Pancreas (tissue), 10 donors: Measurements from ENCODE around the gene DGUOK. TPM values are rescaled to one million over a fixed set of nuclear protein-coding genes. Genes with fewer than 3 reads are reported as not detected.
A peak's percentile ranks its signal among the peaks of the same experiment; 100 is the strongest.

Experiments
- ATAC-seq, 4 donors: fragments of 200-7000 bp; cut with Tn5 transposase; one replicate each; pipeline versions ENCODE4 v1.8.0 to v1.9.1; 2020; ENCODE audit warnings: mild to moderate bottlenecking in 4 of 4, moderate library complexity in 4 of 4
- DNase-seq, 6 donors: peaks; one replicate each; pipeline ENCODE4 v3.0.0-alpha.2; 2020
- FAIRE-seq: peaks from 2 replicates; lab custom pipeline; 2012; peaks lifted over from hg19 to GRCh38; lab: Jason Lieb, UNC
- H3K27ac ChIP-seq, 4 donors: fragments of 200-600 bp; sonication (generic); 1 replicate in 3 of 4; 2 replicates in 1 of 4; pipeline versions ENCODE4 v1.5.0 to v1.8.0; 2020
- H3K27me3 ChIP-seq, 4 donors: fragments of 200-600 bp; one replicate each; pipeline ENCODE4 v1.8.0; 2021
- H3K36me3 ChIP-seq, 3 donors: fragments of 200-600 bp; sonication (generic) in 1 of 3; one replicate each; pipeline versions ENCODE4 v1.5.0 to v1.8.0; 2020 to 2021
- H3K4me1 ChIP-seq, 3 donors: fragments of 200-600 bp; one replicate each; pipeline ENCODE4 v1.8.0; 2021
- H3K4me3 ChIP-seq, 4 donors: fragments of 200-600 bp; sonication (generic) in 2 of 4; one replicate each; pipeline versions ENCODE4 v1.5.0 to v1.8.0; 2020 to 2021
- H3K9me3 ChIP-seq, 4 donors: fragments of 200-600 bp; one replicate each; pipeline ENCODE4 v1.8.0; 2021
- CTCF ChIP-seq, 4 donors: fragments of 200-600 bp; sonication (generic) in 3 of 4; IDR thresholded peaks; one replicate each; pipeline versions ENCODE4 v1.5.0 to v1.8.0; 2021; ENCODE audit warnings: antibody characterized with exemption in 4 of 4
- WGBS, 2 donors: extraction: QIAGEN DNeasy Blood & Tissue Kit; methylation state at CpG; one replicate each; pipeline ENCODE4 v1.1.7; 2013; 5-methylcytosine and 5-hydroxymethylcytosine counted together
- intact Hi-C, 3 donors: fragments of 100-400 bp; cut with DNase I; formaldehyde crosslinking; loops; one replicate each; pipeline versions ENCODE4 v1.11.1 to v1.14.2; 2022
- polyA plus RNA-seq, 2 donors: library from polyadenylated mRNA; stranded (reverse); fragments of 200-250 nt; gene quantifications; one replicate each; pipeline ENCODE4 v1.2.3, GENCODE V29; 2013
- total RNA-seq, 6 donors: library from RNA; stranded (reverse); fragmentation: NEBNext Ultra II Directional in 4 of 6; extraction: Animal tissue kit (Norgen Biotek cat#: 25700) in 4 of 6; gene quantifications; one replicate each; pipeline versions ENCODE4 v1.2.1 to v1.2.4, GENCODE V29; 2021 to 2023
- donor health status: healthy with polysubstance abuse.
- donor health status: DM: no; HTN: no; CAD: no; lungs with moderate emphysema.
- donor health status: DM: no; HTN: no; CAD: no.
- donor health status: control.
- donor health status: control.
- donor health status: Bipolar disorder and iron deficiency.
- donor health status: DM: yes; HTN: yes; CAD: no.
- donor health status: DM: no; HTN: no; CAD: no.
- donor health status: DM: no; HTN: no; CAD: no.
- donor health status: DM: yes; HTN: yes; CAD: no.

The DGUOK gene
- total and polyA plus RNA-seq, 8 donors: 13.1 to 47.0 (median 17.3) TPM

- FAIRE-seq: no peak
- Histone ChIP-seq H3K4me3 (no peak within 1 kb of the TSS), H3K36me3 (no peaks in the 10 kb centered on the region), H3K27ac (no peak within 1 kb of the TSS), H3K27me3 (no peaks in the 10 kb centered on the region), H3K4me1 (no peaks in the 10 kb centered on the region), H3K9me3 (no peaks in the 10 kb centered on the region)
- no peak for DNase-seq
- ATAC-seq: no peak
- WGBS, 2 donors: 72 to 81% methylated on average over 15 of the region's 15 CpGs
- intact Hi-C loops: no loop called here
- TF ChIP-seq CTCF (IDR thresholded peaks at IDR 0.05): no peak
These were observed 33.9 kb upstream of the DGUOK start, which contains the start of gene ACTG2 for GRCh38 chr2:73892631-73893329. Gene ACTG2, plus strand, starts transcription at chr2:73893008. Its CDS starts 8,304 bp downstream, at chr2:73901312.

GRCh38 chr2:73893764-73894474 lies 32.8 kb upstream of the DGUOK start:
- H3K9me3 ChIP-seq: no peaks in the 10 kb centered on the region
- ATAC-seq (no peak), DNase-seq (no peak), FAIRE-seq (no peak)
- WGBS, 2 donors: 79 to 81% methylated on average over 9 of the region's 9 CpGs
- no peaks in the 10 kb centered on the region for H3K27me3 ChIP-seq
- intact Hi-C loops: no loop called here
- H3K4me3 ChIP-seq: no peak overlapping the region
- H3K4me1 ChIP-seq: no peaks in the 10 kb centered on the region
- no peak overlapping the region for H3K27ac ChIP-seq
- no peaks in the 10 kb centered on the region for H3K36me3 ChIP-seq
- no peak for TF ChIP-seq CTCF (IDR thresholded peaks at IDR 0.05)

GRCh38 chr2:73894475-73894850 lies 32.2 kb upstream of the DGUOK start:
- ATAC-seq: no peak
- intact Hi-C loops: no loop called here
- no peak for TF ChIP-seq CTCF (IDR thresholded peaks at IDR 0.05)
- no peaks in the 10 kb centered on the region for H3K4me1 ChIP-seq
- DNase-seq: no peak
- no peak for FAIRE-seq
- H3K27me3 ChIP-seq: no peaks in the 10 kb centered on the region
- WGBS, 2 donors: 82 to 98% methylated on average over 2 of the region's 2 CpGs
- H3K9me3 ChIP-seq: no peaks in the 10 kb centered on the region
- H3K4me3 ChIP-seq: no peak overlapping the region
- no peak overlapping the region for H3K27ac ChIP-seq
- H3K36me3 ChIP-seq: no peaks in the 10 kb centered on the region

- TF ChIP-seq CTCF (IDR thresholded peaks at IDR 0.05): no peak
- FAIRE-seq: no peak
- Histone ChIP-seq H3K27ac (no peak overlapping the region), H3K9me3 (no peaks in the 10 kb centered on the region), H3K4me3 (no peak overlapping the region), H3K27me3 (no peaks in the 10 kb centered on the region), H3K36me3 (no peaks in the 10 kb centered on the region), H3K4me1 (no peaks in the 10 kb centered on the region)
- ATAC-seq: no peak
- intact Hi-C loops: no loop called here
- 81 to 83% methylated on average over 6 of the region's 6 CpGs for WGBS, 2 donors
- peak in 1 of 6 donors; percentile 36 for DNase-seq
These were observed 31.8 kb upstream of the DGUOK start for GRCh38 chr2:73894877-73895276.

GRCh38 chr2:73895473-73895872 lies 31.2 kb upstream of the DGUOK start:
- WGBS, 2 donors: 67 to 82% methylated on average over 9 of the region's 9 CpGs

More at GRCh38 chr2:73895473-73895872, 31.2 kb upstream of the DGUOK start:
- Histone ChIP-seq H3K27ac (no peak overlapping the region), H3K27me3 (no peaks in the 10 kb centered on the region), H3K36me3 (no peaks in the 10 kb centered on the region), H3K4me1 (no peaks in the 10 kb centered on the region), H3K4me3 (no peak overlapping the region), H3K9me3 (no peaks in the 10 kb centered on the region)
- FAIRE-seq (no peak), DNase-seq (no peak), ATAC-seq (no peak)
- TF ChIP-seq CTCF (IDR thresholded peaks at IDR 0.05): no peak
- intact Hi-C loops: no loop called here
